Retinal pigment epithelial cell (primary cell): Measurements from ENCODE around the gene PGRMC2.
"Not testable (repeated sequence)": the region's sequence is repeated elsewhere in the genome, so short reads cannot be mapped to it uniquely, and the experiment has no call there.

Source experiments
- DNase-seq: peaks from one replicate; pipeline ENCODE4 v3.0.0-alpha.2; 2010; ENCODE audit warnings: low read depth
- H3K4me3 ChIP-seq: 2 replicates; pipeline ENCODE4 v1.5.1; 2011; ENCODE audit warnings: mild to moderate bottlenecking, low read length, control low read depth, moderate library complexity
- CTCF ChIP-seq: conservative IDR thresholded peaks from 2 replicates; pipeline ENCODE4 v1.5.1; 2011; ENCODE audit warnings: low read depth, low read length, control low read depth, inconsistent platforms

PGRMC2 gene

GRCh38 chr4:128255906-128256305, 31.7 kb downstream of the PGRMC2 start:
- TF ChIP-seq CTCF = no peak
- DNase-seq = no peak
- H3K4me3 ChIP-seq = no peak overlapping the region

GRCh38 chr4:128249787-128250668, 37.6 kb downstream of the PGRMC2 start:
- no peak overlapping the region for H3K4me3 ChIP-seq
- DNase-seq = no peak
- no peak for TF ChIP-seq CTCF

- no peak for TF ChIP-seq CTCF
- no peak overlapping the region for H3K4me3 ChIP-seq
- no peak for DNase-seq
These were observed 39.7 kb downstream of the PGRMC2 start for GRCh38 chr4:128247906-128248305.

GRCh38 chr4:128245391-128245790, 42.2 kb downstream of the PGRMC2 start:
- H3K4me3 ChIP-seq, DNase-seq: not testable (repeated sequence)

- no peak for TF ChIP-seq CTCF
- H3K4me3 ChIP-seq = no peak overlapping the region
- DNase-seq = no peak
These were observed 43.2 kb downstream of the PGRMC2 start for GRCh38 chr4:128244379-128244778.

GRCh38 chr4:128242601-128243000, 45.0 kb downstream of the PGRMC2 start:
- no peak overlapping the region for H3K4me3 ChIP-seq
- TF ChIP-seq CTCF = no peak
- DNase-seq = no peak

GRCh38 chr4:128241981-128242380, 45.6 kb downstream of the PGRMC2 start:
- no peak for TF ChIP-seq CTCF
- no peak overlapping the region for H3K4me3 ChIP-seq

More at GRCh38 chr4:128241981-128242380, 45.6 kb downstream of the PGRMC2 start:
- DNase-seq = no peak
